ENCODE data around the gene ANO4.

Gene ANO4

DNA sequence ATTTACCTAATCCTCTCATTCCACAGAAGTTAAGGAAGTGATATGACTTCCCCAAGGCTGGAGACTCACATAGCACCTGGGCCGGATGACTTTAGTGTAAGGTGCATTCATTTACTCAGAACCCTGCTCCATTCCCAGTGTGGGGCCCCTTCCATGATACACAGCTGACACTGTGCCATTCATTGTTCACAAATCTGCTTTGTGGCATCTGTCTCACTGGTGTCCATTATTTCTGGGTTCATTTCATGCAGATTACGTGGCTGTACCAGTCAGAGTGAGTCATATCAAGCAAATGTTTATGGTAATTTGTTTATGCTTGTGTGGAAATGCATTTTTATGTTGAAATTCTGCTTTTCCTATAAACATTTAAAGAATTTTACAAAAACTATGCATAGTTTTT is 5.2 kb downstream of the ANO4 start:
- in situ Hi-C loops (cut with MboI; ENCODE audit: low pct_unique_long_range_greater_than_20kb, low sequenced_read_pairs): no loop called here
- DNase-seq: no peak

DNA sequence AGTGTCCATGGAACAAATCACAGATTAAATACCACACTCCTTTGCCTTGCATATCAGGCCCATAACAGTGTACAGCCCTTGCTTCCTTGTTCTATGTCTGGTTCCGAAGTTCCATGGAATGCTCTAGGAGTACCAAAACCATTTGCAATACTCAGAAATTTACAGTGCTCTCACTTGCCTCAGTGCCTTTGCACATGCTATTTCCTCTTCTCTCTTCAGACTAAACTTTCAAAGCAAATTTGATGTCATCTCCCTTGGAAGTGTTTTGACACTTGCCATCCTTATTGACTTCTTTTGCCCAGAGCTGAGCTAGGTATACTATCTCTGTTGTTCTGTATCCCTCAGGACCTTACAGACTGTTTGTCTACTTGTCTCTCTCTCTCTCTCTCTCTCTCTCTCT is 6.1 kb downstream of the ANO4 start:
- in situ Hi-C loops (cut with MboI; ENCODE audit: low pct_unique_long_range_greater_than_20kb, low sequenced_read_pairs): no loop called here
- no peak for DNase-seq

DNA sequence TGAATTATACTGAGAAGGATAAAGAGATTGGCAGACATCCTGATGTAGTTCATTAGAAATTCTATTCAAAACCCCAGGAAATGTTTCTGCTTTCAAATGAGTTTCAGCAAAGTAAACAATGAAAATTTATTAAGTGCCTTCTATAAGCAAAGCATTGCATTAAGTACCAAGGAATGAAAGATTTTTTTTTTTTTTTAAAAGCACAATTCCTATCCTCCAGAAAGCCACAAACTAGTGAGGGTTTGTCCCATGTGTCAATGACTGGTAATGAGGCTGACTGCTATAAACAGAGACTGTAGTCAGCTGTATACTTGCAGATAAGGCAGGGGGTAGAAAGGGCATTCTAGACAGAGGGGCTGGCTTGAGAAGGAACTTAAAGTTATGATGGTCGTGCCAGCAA is 6.7 kb downstream of the ANO4 start:
- DNase-seq: no peak
- in situ Hi-C loops (cut with MboI; ENCODE audit: low pct_unique_long_range_greater_than_20kb, low sequenced_read_pairs): no loop called here

DNA sequence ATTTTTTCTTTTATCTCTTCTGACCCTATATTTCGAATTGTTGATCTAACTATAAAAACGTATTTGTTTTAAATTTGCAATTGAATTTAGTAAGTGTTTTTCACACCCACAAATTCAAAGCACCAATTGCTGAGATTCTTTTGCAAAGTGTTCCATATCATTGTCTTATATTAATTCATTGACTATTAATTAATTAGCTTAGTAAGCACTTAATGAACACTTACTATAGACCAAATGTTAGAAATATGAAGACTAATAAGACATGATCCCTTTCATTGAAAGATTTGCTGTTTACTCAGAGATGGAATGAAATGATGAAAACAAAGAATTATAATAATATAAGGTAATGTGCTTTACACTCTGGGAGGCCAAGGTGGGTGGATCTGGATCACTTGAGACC is 14.2 kb downstream of the ANO4 start:
- in situ Hi-C loops (cut with MboI; ENCODE audit: low pct_unique_long_range_greater_than_20kb, low sequenced_read_pairs): no loop called here
- DNase-seq: no peak

DNA sequence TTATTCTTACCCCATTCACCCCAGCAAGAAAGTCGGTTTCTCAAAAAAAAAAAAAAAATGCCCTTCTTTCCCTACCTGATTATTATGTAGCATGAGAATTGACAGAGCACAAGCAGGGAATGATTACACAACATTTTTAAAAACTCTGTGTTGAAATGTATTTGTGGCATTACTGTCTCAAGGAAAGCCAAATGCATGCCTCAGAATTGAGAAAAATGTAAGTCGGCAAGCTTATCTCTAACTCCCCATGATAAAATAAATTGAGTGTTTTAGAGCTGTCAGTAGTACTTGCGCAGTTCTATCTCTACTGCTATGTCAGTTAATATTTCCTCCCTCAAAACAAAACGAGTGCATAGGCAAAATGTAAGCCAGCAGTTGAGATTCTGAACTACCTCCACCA is 25.7 kb downstream of the ANO4 start:
- DNase-seq: no peak
- in situ Hi-C loops (cut with MboI; ENCODE audit: low pct_unique_long_range_greater_than_20kb, low sequenced_read_pairs): no loop called here

DNA sequence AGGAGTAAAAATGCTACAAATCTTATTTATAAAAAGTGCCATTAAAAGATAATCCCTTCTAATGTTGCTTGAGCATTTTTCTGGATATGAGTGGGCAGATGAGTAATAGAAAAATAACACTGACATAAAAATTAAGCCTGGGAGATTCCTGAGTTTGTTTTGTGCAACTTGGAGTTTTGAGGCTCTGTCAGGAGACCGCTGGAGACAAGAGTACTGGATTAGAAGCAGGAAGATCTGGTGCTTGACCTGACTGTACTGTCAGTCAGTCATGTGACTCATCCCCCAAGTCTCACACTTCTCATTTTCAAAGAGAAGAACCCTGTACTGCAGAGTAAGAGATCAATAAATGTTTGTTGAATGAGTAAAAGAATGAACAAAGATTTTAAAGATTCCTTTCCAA is 29.4 kb downstream of the ANO4 start:
- in situ Hi-C loops (cut with MboI; ENCODE audit: low pct_unique_long_range_greater_than_20kb, low sequenced_read_pairs): no loop called here

DNA sequence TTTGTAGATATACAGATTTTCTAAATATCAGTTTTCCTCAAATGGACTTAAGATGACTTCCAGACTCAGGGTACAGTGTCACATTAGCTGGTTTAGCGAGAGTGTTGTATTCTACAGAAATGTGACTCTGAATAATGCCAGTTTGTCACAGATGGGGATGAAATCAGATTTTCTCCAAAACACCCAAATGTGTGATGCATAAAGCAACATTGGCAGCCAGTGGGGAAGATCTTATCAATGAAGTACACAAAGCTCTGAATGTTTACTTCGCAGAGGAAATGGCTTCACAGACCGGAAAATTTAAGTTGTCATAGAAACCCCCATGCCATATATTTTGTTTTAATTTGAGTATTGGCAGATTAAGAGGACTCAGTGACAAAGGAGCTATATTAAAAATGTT is 29.9 kb downstream of the ANO4 start:
- in situ Hi-C loops (cut with MboI; ENCODE audit: low pct_unique_long_range_greater_than_20kb, low sequenced_read_pairs): no loop called here

More for the DNA sequence above, 29.4 kb downstream of the ANO4 start:
- no peak for DNase-seq

DNA sequence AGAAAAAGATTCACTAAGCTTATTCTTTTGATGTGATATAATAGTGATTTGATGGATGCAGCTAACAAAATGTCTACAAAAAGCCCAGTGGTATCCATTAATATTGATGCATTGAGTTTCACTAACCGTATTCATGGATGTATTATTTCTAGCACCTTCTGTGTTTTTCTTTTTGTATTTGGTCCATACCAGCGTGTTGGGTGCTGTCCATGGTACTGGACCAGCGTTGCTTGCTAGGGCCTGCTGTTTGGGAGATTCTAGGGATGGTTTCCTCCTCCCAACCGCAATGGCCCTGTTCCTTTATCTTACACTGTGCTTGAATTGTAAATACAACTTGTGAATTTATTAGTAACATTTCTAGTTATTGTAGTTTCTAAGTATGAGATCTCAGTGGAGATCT is 31.7 kb downstream of the ANO4 start:
- in situ Hi-C loops (cut with MboI; ENCODE audit: low pct_unique_long_range_greater_than_20kb, low sequenced_read_pairs): no loop called here
- peak; percentile 48 for DNase-seq

More for the DNA sequence above, 29.9 kb downstream of the ANO4 start:
- no peak for DNase-seq

DNA sequence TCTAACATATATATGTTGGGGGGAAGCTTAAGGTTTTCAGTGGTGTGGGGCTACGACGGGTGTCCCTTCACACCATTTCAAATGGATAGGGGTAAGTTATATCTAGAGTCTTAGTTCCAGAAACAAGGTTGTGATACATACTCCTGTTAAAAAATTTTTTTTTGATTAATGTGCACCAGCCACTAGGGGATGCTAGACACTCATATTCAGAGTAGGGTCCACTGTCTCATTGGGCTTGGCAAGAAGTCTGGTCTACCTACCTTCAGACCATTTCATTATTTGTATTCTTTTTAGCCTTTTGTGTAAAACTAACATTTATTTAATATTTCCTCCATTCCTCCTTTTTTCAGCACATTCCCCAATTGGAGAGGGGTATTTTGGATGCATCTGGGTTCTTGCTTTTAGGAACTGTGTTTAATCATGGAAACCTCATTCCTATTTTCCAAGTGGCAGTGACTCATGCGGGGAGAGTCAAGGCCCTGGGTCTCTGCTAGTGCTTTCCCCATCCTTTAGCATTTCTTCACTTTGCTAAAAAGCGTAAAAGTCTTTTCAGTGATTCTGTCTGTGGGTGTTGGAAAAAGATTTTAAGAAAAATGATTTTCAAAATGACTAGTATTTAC is 33.4 kb downstream of the ANO4 start:
- peak; percentile 48 for DNase-seq
- in situ Hi-C loops (cut with MboI; ENCODE audit: low pct_unique_long_range_greater_than_20kb, low sequenced_read_pairs): no loop called here

DNA sequence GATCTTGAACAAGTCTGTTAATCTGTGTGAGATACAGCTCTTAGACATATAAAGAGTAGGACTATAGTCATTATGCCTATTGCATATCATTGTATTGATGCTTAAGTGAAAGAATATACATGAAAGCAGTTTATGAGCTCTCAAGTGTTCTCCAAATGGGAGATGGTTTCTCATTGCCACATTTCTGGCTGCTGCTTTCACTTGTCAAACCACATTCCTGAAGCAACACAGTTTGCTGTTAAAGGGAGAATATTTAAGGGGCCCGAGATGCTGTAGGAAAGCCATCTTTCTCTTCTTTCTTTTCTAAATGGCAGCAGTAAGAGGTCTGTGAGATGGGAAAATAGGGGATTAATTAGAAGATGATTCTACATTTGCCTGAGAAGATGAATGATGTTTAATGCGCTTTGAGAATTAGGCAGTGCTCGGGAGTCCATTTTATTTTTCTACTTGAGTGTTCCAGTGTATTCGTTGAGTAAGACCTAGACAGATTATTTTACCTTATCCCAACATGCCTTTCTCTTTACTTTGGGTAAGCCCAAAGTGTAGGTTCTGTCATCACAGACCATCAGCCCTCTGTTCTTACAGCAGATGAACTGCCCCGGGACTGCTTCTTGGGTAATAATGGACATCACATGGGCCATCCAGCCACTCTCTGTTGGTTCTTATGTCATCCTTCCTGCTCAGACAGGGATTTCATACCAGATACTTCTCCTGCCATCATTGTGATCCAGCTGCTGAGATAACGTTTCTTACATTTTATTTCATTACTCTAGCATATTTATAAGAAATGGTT is 35.6 kb downstream of the ANO4 start:
- in situ Hi-C loops (cut with MboI; ENCODE audit: low pct_unique_long_range_greater_than_20kb, low sequenced_read_pairs): no loop called here
- no peak for DNase-seq

DNA sequence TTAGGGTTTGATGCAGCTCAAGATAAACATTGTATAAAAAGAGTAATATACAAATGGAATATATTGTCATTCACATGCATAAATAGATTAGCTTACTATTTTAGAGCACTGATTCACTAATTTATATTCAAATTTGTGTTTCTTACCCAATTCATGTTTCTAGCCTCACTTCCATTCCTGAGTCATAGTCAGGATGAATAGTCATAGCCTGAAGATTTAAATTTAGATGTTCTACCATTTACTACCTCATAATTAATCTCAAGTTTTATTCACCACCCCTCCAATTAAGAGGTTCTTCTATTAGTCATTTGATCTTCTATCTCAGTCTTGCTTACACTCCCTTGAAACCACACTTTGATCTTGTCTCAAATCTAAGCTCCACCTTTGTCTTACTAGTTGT is 38.7 kb downstream of the ANO4 start:
- no peak for DNase-seq
- in situ Hi-C loops (cut with MboI; ENCODE audit: low pct_unique_long_range_greater_than_20kb, low sequenced_read_pairs): no loop called here

DNA sequence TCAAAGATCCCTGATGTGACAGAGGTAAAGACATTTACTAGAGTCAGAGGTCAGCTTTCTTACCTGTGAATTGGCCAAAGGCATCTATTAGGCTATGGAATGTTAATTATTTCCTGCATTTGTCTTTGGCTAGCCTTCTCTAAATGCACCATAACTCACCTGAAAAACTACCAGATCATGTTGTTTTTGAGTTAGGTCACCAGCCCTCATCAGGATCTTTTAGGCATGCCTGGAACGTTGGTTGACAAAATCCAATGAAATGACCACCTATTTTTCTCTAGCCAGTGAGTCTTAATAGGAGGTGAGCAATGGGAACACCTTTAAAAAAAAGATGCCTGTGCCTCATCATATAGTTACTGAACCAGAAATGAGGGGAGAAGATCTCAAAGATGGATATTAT is 46.2 kb downstream of the ANO4 start:
- no peak for DNase-seq
- in situ Hi-C loops (cut with MboI; ENCODE audit: low pct_unique_long_range_greater_than_20kb, low sequenced_read_pairs): no loop called here

DNA sequence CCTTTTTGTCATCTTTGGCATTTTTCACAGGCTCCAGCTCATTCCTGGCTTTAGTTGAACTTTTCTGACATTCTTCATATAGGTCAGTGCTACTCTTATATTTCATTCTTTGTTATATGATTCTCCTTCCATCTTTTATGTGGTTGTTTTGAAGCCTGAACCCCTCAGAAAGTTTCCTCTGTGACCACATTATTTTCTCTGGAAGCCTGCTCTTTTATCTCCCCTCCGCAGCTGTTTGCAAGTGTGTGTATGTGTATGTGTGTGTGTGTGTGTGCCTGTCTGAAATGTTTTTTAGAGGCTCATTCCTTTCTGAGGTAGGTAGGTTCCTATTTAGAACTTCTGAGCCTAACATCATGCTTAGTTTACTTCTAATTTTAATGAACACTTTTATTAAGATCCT is 47.6 kb downstream of the ANO4 start:
- in situ Hi-C loops (cut with MboI; ENCODE audit: low pct_unique_long_range_greater_than_20kb, low sequenced_read_pairs): no loop called here
- DNase-seq: no peak

DNA sequence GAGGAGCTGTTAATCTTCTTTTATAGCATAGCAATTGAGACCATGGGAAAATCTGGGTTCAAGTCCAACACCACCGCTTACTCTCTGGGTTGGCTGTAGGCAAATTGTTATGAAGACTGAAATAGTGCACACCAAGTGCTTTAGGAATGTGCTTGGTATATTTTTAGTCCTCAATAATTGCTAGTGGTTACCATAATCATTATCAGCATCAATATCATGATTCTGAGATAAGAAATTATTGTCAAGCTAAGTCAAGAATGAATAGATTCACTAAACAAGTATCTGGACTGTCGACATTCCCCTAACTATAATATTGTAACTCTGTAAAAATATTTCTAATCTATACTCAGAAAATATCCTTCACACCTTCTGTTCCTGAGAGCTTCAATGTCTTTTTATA is 48.5 kb downstream of the ANO4 start:
- in situ Hi-C loops (cut with MboI; ENCODE audit: low pct_unique_long_range_greater_than_20kb, low sequenced_read_pairs): no loop called here
- DNase-seq: no peak

DNA sequence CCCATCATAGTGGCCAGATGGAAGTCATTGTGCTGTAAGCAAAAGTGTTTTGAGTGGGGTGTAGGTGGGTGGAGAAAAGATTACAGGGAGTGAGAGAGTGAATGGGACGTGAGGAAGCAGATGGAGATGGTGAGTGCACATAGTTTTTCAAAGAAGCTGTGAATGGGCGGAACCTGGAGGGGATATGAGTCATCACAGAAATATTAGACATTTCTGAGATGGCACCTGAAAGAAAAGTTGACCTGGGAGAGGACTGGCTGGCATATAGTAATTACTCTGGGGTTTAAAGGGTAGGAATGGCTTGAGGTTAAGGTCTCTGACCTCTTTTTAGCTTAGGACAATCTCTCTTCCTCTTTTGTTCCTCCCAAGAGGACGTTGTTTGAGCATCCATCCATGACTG is 50.5 kb downstream of the ANO4 start:
- in situ Hi-C loops (cut with MboI; ENCODE audit: low pct_unique_long_range_greater_than_20kb, low sequenced_read_pairs): no loop called here
- no peak for DNase-seq

DNA sequence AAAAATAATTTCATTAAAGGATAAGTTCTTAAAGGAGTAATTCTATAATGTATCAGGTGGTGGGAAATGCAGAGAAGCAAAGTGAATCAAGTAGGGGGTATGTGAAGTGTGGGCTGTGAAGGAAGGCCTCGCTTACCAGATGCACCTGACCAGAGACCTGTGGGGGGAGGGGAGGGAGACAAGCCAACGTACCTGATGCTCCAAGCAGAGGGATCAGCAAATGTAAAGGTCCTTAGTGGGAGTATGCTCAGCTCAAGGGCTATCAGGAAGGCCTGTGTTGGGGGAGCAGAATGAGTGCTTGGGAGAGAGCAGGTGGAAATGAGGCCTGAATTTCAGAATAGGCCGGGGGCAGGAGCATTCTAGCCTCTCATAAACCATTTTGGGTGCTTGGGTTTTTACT is 57.1 kb downstream of the ANO4 start:
- in situ Hi-C loops (cut with MboI; ENCODE audit: low pct_unique_long_range_greater_than_20kb, low sequenced_read_pairs): no loop called here
- no peak for DNase-seq

DNA sequence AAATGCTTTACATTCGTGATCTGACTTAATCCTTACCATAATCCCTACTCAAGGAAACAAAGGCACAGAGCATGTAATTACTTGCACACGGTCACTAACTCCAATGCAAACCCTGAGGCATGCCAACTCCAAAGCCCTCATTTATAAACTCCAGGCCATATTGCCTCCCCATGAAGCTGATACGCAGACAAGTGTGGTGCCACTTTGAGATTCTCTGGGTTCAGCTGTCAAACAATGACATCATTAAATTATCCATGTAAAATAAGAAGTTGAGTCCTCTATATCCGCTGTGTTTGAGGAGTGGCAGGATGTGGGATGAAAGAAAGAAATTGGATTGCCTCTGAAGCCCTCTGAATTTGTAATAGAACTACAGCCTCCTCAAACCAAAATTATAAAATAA is 62.8 kb downstream of the ANO4 start:
- in situ Hi-C loops (cut with MboI; ENCODE audit: low pct_unique_long_range_greater_than_20kb, low sequenced_read_pairs): no loop called here
- DNase-seq: no peak

DNA sequence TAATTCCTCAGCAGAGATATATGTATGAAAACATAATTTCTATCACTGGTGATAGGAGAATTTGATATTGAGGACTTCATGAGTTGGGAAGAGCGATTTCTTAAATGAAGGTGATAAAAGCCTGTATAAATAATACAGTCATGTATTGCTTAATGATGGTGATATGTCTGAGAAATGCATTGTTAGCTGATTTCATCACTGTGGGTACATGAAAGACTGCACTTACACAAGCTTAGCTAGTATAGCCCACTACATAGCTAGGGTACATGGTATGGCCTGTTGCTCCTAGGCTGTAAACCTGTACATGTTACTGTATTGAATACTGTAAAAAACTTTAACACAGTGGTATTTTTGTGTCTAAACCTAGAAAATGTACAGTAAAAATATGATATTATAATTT is 63.4 kb downstream of the ANO4 start:
- no peak for DNase-seq
- in situ Hi-C loops (cut with MboI; ENCODE audit: low pct_unique_long_range_greater_than_20kb, low sequenced_read_pairs): no loop called here

DNA sequence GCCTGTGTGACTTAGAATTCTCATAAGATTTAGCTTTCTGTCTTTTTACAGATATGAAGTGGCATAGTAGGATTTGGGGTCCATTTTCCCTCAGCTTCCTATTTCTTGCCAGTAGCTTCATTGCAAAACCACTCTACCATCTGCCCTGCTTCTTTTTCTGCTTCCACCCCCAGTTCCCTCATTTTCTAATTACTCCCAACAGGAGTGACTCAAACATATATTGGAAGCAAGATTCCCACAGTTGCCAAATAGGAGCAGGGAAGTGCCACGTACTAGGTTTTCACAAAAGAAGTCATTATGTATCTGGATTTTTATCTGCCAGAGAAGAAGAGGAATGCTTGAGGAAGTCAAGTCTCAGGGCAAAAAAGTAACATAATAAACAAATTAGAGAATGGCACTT is 64.1 kb downstream of the ANO4 start:
- peak; percentile 3 for DNase-seq
- in situ Hi-C loops (cut with MboI; ENCODE audit: low pct_unique_long_range_greater_than_20kb, low sequenced_read_pairs): no loop called here

DNA sequence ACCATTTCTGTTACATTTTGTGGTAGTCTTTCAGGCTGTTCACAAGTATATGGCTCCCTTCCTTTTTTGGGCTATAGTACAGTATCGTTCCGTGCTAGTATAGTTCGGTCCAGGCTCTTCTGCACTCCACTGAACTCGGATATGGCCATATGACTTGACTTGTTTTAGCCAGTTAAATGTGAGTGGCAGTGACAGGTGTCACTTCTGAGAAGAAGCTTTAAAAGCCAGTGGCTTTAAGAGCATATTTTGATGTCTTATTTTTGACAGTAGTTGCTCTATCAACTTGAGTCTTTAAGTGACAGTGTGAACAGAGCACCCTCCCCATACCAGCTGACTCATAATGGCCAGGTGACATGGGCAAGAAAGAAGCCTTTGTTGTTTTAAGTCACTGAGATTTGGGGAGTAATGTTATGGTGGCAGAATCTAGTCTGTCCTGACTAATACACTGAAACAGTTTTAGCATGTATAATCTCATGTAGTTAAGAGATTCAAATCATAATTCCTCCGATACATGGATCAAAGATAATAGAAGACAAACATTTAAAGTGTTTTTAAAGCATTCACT is 64.6 kb downstream of the ANO4 start:
- no peak for DNase-seq
- in situ Hi-C loops (cut with MboI; ENCODE audit: low pct_unique_long_range_greater_than_20kb, low sequenced_read_pairs): no loop called here

DNA sequence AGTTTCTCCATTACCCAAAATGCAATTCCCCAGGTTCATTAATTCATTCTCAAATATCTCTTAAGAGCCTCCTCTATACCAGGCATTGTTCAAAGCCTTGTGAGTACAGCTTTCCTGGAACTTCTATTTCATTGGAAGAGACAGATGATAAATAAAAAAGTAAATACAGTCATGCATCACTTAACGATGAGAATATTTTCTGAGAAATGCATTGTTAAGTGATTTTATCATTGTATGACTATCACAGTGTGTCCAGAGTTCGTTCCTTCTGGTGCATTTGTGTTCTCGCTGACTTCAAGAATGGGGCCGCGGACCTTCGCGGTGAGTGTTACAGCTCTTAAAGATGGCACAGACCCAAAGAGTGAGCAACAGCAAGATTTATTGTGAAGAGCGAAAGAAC is 66.0 kb downstream of the ANO4 start:
- in situ Hi-C loops (cut with MboI; ENCODE audit: low pct_unique_long_range_greater_than_20kb, low sequenced_read_pairs): no loop called here
- DNase-seq: no peak

Data from KBM-7 (cell line).